ENCODE measurements around the gene GJA3.

GJA3 gene

DNA sequence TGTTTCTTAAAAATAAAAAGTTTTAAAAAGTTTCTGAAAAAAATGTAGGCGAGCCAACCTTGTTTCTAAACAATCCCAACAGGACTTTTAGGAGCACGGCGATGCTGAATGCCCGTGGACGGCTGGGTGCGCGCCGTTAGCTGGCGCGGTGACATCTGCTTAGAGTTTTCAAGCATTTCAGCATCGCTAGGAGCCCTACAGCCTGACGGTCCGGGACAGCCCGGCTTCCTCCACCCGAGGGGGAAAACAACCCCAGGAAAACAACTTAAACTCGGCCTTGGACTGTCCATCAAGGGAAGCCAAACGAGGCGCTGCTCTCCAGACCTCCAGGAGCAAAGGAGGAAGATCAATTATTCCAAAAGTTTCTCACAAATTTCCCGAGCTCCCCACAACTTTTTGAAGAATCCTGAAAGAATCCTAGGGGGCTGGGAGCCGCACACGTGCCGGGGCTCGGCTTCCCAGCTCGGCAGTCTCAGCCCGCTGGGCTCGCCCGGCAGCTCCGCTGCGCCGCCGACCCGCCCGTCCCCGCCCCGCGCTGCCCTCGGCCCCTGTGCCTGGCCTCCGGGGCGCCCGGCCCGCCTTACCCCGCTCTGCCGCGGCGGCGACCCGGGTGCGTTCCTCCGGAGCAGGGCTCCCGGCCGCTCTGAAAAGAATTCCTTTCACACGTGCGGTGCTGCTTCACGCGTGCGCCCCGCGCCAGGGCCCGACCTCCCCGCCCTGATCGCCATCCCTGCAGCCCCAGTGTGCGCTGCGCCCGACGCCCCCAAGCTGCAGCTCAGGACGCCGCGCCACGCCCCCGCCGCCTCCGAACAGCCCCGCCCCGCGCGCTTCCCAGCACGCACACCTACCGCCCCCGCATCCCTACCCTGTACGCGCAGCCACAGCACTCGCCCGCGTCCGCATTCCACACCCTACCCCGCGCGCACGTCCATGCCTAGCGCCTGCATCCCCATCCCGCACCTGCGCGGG lies at the start of gene GJA3:
GJA3 (minus strand) TSS at position 747 of the 969 bp plus-strand sequence. CDS start 17,764 bp downstream, outside the sequence.
- no peak for DNase-seq

DNA sequence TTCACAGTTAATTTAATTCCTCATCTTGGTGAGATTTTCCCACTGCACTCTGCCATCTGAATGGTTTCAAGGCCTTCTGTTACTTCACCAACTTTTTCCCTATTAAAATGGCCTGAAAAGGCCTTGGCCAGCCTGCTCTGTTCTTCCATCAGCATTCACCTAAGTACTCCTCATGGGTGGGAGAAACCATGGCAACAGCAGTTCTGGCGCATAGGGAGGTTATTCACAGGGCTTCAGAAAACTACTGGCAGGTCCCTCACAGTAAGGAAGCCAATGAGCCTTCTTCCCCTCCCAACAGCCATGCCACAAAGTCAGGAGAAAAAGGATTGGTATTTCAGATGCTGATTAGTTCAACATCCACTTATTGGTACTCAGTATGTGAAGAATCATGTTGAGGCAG lies 49.1 kb upstream of the GJA3 start:
- no peak for DNase-seq

DNA sequence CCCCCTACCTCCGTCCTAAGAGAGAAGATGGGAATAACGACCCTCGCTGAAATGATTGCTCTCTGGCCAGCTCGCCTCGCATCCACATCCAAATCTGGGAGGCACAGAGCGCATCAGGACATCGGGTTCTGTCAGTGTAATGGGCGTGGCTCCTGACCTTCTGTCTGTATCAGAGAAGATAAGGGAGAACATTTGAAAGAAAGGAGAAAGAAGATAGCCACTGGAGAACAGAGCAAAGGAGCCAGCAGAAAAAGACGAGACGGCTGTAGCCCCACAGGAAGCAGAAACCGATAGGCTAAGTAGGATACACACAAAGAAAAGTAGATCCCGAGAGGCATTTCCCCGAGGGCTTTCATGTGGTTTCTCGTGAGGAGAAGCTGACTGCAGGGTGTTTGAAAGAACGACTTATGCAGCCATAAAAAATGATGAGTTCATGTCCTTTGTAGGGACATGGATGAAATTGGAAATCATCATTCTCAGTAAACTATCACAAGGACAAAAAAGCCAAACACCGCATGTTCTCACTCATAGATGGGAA lies 45.9 kb upstream of the GJA3 start:
- no peak for DNase-seq

DNA sequence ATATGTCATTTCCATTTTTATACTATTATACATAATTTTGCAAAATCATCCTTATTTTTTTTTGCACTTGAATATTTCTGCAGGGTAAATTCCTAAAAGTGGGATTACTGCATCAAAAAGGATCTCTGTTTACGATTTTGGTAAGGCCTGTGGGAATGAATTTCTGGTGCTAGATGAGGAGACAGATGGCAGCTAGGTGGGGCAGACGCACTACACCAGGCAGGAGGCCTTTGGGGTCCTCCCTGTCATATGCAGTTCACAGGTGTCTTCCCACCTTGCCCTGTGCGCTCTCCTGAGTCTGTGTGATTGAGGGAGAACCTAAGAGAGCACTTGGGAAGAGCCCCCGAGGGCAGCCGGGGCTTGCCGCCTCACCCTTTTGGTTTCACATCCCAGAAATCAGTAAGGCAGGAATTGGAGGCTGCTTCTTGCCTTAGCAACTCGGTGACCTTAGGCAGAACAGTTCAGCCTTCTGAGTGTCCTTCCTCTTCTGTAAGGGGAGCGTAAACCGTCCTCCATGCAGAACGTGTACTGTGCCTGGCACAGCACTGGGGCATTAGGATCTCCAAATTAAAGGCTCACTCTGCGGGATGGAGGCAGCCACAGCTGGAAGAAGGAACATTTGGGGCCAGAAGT lies 45.3 kb upstream of the GJA3 start:
- no peak for DNase-seq

DNA sequence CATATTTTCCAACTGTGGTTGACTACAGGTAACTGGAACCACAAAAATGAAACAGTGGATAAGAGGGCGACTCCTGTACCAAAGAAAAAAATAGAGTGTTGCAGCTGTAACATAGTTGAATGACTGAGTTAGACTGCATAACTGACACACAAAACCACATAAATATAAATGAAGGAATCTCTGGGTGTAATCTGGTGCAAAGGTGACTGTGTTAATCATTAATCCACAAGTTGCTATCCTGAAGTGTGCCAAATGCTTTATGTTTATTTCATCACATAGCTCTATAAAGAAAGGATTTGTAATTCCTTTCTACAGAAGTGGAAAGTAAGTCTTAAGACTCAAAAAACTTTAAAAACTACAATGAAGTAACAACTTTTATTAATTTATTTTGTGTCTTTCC lies 37.9 kb upstream of the GJA3 start:
- DNase-seq, result no peak

DNA sequence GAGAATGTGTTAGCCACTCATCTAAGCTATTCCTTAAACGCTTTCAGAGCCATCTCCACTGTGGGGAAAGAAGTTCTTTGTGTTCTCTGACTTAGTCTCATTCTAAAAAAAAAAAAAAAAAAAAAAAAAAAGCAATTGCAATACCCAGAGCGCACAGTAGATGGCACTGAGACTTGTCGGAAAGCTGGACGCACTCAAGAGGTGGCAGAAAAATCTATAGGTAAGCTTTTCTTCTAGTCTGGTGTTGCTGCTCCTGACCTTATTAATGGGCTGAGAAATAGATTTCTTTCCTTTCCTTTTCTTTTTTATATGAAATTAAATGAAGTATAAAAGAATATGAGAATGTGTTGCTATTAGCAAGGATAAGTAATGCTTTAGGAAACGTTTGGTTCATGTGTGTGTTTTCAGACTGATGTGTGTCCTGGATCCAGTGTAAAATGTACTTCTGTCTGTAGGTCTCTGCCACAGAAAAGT lies 36.5 kb upstream of the GJA3 start:
- no peak for DNase-seq

DNA sequence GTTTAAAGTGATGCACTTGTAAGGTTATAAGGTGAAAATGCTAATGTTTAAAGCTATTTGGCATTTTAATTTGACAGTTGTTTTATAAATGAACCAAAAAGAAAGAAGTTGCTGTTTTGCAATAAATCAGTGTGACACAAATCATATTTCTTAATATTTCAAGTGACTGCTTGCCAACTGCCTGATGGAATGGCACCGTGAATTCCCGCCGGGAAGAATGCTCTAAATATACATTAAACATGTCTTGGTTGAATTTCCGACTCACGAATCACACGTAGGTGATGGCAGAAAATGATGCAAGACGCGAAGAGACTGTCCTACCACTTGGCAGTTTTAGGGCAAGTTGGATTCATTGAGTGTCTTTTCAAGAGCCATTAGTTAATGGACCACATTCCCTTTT lies 34.9 kb upstream of the GJA3 start:
- DNase-seq, result no peak

DNA sequence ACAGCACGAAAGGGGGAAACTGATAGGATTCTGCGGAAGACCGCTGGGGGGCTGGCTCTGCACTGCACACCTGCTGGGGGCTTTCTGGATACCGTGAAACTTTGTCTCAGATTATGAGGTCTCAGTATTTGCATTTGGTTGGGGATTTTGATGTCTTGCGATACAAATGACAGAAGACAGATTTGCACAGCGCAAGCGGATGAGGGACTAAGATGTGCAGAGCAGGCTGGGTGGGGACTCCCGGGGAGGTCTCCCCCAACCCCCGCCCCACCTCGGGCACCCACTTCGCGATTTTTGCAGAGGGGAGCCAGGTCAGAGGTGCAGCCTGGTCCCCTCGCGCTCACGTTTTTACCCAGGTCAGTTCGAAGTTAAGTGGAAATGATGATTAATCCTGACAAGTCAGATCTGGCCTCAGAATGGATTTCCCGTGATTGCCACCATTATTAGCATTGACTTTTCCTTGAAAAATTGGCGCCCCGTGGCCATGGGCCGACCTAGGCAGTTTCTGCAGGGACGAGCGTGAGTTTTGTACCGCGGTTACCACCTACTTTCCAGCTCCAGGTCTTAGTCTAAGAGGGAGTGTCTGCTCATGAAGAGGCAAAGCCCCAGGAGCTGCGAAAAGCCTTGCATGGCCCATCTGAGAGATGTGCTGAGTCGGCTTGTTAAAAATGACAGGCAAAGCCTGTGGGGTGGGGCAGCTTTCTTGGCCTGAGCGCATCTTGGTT lies 33.2 kb upstream of the GJA3 start:
- DNase-seq, result no peak

DNA sequence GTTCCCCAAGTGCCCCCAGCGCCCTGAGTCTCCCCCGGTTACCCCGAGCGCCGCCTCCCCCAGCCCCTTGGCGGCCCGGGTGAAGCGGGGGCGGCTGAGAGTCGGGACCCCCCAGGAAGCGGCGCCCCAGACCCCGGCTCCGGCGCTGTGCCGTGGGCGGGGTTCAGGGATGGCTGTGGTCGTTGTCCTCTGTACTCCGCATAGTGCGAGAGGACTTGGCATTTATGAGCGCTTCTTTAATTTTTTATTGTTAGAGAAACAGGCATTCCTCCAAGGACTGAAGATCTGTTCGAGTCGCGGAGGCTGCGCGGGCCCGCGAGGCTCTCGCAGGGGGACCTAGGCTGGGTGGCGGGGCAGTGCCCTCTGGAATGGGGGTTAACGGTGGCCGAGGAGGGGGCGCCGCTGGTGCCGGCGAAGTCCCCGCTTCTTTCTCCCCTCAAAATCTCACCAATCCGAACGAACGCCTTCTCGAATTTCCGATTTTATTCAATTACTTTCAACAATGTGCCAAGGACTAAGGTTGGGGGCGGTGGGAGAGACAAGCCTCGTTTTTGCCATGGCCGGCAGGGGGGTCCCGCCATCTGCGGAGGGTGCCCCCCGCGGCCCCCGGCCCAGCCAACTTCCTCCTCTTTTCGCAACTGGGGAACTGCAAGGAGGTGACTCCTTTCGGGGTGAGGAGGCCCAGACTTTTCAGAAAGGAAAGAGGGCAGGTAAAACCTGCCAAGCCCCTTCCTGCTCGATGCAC lies 32.5 kb upstream of the GJA3 start:
- DNase-seq, result no peak

DNA sequence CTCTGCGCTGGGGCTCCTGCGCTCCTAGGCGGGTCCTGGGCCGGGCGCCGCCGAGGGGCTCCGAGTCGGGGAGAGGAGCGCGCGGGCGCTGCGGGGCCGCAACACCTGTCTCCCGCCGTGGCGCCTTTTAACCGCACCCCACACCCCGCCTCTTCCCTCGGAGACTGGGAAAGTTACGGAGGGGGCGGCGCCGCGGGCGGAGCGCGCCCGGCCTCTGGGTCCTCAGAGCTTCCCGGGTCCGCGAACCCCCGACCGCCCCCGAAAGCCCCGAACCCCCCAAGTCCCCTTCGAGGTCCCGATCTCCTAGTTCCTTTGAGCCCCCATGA lies 31.9 kb upstream of the GJA3 start, which contains the start of gene GJB2:
GJB2 (minus strand) TSS at position 103 of the 326 bp plus-strand sequence. CDS start 3,357 bp downstream, outside the sequence.
- DNase-seq, result no peak

DNA sequence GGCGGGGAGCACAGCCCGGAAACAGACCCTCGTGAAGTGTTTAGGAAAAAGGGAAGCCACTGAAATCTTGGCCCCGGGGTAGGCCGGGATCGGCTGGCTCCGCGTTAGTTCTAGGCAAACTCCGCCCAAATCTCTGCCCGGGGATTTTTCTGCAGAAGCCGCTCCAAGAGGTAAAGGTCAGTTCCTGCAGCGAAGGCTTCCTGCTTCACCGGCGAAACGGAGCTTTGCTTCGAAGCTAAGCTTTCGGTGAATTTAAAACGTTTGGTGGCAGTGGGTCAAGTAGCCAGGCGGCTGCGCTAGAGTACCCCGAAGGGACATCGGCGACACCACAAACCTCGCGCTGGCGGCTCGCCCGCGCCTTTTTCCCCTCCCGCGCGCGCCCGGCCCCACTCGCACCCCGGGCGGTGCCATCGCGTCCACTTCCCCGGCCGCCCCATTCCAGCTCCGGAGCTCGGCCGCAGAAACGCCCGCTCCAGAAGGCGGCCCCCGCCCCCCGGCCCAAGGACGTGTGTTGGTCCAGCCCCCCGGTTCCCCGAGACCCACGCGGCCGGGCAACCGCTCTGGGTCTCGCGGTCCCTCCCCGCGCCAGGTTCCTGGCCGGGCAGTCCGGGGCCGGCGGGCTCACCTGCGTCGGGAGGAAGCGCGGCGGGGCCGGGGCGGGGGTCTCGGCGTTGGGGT lies 31.4 kb upstream of the GJA3 start:
- no peak for DNase-seq

DNA sequence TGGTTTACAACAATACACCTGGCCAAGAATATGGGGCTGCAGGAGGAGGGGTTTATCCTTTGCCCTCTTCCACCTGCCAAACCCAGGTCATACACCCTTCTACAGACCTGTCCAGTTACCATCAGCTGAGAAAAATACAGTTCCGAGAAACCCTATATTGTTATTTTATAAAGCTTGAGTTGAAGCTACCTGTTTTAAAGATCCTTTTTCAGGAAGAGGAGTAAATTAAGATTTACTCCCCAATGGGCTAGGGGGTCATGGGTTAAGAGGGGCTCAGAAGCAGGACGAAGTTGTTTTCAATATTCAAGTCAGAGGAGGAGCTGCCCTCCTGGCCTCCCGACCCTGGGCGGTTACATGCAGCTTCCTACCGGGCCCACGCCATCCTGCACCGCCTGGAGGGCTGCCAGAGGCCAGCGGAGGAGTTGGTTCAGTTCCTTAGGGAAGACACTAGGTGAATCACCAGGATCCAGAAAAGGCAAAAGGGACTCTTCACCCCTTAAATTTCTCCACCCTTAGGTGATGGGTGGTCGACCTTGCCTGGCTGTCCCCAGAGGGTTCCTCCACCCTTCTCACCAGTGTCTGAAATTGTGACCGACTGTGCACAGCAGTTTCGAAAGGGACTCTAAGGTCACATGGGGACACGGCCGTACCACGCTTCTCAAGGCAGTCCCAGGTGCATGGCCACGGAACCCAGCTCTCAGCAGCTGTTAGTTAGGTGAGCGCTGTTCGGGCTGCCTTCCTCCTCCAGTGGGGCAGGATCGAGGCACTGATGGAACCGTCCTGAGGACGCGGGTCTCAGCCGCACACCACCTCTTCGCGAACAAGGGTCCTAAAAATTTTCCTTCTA lies 30.7 kb upstream of the GJA3 start:
- DNase-seq, result no peak

DNA sequence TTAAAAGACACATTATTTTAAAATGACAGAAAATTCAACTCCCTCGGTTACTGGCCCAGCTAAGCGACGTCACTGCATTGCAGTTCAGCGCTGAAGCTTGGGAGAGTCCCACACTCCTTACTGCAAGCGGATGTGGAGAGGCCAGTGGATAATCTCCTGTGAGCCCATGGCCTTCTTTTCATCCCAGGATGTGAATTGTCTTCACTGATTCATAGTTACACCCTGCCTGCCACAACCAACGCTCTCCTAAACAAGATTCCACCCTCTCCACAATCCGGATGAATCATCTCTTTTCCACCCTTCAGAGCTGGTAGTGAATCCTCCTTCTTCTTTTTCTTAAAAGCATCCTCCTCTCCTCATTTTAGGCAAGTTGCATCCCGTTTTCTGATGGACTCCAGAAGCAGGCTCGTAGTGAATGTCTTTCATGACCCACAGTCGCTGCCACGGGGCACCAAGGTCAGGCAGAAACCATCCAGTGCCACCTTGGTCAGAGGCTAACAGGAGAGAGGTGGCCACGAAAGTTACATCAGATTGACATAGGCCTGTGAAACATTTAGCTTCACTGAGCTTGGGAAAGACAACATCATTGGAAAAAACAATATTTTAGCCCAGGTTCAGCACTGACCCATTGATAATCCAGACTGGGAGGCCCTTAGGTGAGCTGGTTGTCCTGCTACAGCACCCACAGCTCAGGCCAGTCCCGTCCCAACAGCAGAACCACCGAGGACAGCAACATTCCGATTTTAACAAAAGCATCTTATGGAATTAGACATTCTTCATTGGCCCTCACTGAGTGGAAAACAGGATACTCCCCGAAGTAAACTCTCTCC lies 29.8 kb upstream of the GJA3 start:
- no peak for DNase-seq

DNA sequence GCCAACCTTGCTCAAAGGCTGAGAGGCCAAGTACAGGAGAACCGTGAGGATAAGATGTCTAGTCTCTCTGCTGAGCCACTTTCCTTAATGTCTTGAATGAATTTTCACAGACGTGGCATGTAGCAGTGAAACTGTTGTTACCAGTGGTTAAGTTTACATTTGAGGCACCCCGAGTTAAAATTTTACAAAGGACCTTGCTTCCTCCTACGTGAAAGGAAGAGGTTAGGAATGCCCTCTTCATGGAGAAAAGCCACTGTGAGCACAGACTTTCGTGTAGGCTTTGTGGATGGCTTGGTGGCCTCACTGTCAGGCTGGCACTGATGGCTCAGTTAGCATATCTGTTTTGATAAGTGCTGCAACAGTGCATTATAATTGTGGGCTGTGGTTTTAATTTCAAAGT lies 29.2 kb upstream of the GJA3 start:
- DNase-seq, result no peak

DNA sequence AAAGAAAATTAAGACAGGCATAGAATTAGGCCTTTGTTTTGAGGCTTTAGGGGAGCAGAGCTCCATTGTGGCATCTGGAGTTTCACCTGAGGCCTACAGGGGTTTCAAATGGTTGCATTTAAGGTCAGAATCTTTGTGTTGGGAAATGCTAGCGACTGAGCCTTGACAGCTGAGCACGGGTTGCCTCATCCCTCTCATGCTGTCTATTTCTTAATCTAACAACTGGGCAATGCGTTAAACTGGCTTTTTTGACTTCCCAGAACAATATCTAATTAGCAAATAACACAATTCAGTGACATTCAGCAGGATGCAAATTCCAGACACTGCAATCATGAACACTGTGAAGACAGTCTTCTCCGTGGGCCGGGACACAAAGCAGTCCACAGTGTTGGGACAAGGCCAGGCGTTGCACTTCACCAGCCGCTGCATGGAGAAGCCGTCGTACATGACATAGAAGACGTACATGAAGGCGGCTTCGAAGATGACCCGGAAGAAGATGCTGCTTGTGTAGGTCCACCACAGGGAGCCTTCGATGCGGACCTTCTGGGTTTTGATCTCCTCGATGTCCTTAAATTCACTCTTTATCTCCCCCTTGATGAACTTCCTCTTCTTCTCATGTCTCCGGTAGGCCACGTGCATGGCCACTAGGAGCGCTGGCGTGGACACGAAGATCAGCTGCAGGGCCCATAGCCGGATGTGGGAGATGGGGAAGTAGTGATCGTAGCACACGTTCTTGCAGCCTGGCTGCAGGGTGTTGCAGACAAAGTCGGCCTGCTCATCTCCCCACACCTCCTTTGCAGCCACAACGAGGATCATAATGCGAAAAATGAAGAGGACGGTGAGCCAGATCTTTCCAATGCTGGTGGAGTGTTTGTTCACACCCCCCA lies 28.1 kb upstream of the GJA3 start:
- DNase-seq, result no peak

DNA sequence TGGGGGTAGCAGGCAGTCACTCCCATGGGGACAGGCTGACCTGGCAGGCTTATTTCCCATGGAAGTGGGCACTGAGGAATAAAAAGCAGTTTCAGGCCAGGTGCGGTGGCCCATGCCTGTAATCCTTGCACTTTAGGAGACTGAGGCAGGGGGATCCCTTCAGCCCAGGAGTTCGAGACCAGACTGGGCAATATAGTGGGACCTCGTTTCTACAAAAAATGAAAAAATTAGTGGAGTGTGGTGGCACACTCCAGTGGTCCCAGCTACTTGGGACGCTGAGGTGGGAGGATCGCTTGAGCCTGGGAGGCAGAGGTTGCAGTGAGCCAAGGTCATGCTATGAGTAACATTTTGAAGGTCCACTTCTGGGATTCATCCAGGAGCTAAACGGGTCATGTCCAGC lies 25.9 kb upstream of the GJA3 start:
- DNase-seq, result no peak

DNA sequence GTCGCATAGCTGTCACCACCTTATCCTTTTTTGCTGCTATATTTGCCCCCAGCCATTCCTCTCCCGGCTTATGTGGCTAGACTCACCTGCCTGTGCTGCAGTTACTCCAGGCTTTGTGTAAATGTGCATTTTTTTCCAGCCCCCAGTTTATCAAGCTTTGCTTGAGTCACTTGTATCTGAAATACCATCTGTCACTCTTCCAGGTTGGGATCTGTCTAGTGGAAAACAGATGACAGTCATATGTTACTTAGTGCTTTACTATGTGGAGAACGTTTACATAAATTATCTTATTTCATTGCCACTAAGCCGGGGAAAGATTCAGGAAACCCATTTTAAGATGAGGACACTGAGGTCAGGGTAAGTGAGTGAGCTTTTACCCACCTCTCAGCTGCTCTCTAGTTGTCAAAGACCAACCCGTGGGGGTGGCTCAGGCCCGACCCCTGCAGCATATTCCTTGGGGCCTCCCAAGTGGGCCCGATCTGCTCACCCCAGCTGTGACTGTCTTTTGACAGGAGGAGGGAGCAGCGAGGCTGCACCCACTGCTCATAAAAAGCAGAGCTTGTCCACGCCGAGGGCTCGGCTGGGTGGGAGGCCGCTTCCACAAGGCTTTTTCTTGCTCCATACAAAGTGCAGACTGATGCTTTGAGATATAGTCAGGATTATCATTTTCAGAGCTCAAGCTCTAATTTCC lies 24.7 kb upstream of the GJA3 start:
- no peak for DNase-seq

DNA sequence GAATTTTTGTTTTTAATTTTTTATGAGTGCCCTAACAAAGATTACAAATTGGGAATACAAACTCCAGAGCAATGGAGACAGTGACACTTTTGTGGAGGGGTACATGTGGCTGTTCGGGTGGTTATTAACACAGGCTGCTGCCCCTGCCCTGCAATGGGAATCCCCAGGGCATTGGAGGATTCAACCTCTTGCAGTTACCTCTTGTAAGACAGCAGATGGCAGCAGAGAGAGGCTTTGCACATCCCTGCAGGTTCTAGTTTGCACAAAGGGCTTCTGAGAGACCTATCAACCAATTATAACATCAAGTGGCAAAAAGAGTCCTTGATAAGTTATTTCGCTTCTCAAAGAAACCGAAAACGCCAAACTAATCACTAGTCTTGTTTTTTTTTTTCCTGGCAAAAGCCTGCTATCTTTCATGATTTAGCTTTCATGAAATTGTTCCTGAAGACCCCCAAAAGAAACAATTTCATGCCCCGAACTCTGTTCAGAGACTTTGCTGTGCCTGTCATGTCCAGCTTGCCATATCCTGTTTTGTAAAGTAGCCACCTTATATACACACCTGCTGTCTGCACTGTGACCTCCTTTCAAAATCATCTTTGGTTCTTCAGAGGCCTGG lies 21.5 kb upstream of the GJA3 start:
- peak; percentile 66 for DNase-seq

Measured in femur (tissue), 1 donor.